ENCODE data around the gene GIMAP7.

The GIMAP7 gene

GRCh38 chr7:150568714-150569113, 54.0 kb downstream of the GIMAP7 start:
- in situ Hi-C loops (cut with HindIII; ENCODE audit: low sequenced_read_pairs): no loop called here

GRCh38 chr7:150569245-150569955, 54.7 kb downstream of the GIMAP7 start:
- in situ Hi-C loops (cut with HindIII; ENCODE audit: low sequenced_read_pairs): no loop called here
